NCI-H128 (cell line): ENCODE measurements around the gene AFF1.
"Not testable (repeated sequence)": the region's sequence is repeated elsewhere in the genome, so short reads cannot be mapped to it uniquely, and the experiment has no call there.

Source experiments
- DNase-seq: peaks from one replicate; lab custom pipeline; 2025; ENCODE audit not compliant: unreplicated experiment; lab: John Stamatoyannopoulos, UW

Gene AFF1

GRCh38 chr4:87010192-87010591, 75.4 kb downstream of the AFF1 start:
- DNase-seq, result no peak

DNA sequence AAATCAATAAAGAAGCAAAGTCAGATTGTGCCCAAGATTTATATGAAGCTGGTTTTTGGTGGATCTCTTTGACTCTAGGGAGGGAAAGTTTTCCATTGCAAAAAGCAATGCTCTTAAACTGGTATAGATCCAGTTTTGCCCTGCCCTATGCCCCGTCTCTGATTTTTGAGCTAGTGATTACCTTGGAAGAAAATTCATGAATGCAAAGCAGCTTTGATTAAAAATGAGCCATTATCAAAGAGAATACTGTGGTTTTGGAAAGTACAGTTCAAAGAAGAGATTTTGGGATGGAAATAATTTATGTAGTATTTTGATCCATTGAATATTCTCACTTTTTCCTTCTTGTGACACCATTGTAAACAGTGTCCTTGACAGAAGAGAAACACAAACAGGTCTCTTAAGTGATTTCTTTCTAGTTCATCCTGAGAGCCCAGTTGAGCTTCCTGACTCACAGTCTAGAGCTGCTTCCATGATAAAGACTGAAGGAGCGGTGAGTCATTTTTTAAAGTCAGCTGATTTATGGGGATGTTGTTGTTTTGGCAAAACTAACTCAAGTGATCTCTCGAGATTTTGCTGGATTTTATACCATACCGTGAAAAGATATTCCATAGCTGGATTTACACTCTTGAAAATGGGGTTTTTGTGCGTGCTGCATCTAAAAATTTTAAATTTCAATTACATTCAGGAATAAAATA, 76.7 kb downstream of the AFF1 start:
- DNase-seq, result no peak

- no peak for DNase-seq
These were observed 77.6 kb downstream of the AFF1 start for GRCh38 chr4:87012265-87012953.

DNA sequence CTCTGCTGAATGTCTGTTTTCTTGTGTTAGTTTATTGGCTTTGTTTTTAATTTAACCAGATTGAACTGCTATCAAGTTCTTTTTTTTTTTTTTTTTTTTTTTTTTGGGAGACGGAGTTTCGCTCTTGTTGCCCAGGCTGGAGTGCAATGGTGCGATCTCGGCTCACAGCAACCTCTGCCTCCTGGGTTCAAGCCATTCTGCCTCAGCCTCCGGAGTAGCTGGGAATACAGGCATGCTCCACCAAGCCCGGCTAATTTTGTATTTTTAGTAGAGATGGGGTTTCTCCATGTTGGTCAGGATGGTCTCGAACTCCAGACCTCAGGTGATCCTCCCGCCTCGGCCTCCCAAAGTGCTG, 78.1 kb downstream of the AFF1 start:
- not testable (repeated sequence) for DNase-seq

- no peak for DNase-seq
These were observed 79.5 kb downstream of the AFF1 start for GRCh38 chr4:87014284-87014782.

DNA sequence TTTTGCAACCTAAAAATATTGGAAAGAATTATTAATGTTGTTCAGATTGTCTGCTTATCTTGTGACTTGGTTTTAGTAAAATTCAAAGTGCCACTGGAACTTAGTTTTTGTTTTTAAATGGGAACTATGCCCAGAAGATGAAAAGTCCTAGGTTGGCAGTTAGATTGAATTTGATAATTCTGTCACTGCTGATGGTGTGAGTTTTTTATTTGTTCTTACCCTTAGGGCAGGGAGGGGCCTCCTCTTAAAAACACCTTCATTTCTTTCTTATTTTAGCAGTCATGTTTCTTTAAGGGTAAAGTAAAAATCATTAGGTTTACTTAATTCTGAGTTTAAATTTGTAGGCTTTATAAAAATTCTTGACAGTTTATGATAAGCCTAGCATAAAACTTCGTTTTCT, 80.6 kb downstream of the AFF1 start:
- DNase-seq, result no peak

DNA sequence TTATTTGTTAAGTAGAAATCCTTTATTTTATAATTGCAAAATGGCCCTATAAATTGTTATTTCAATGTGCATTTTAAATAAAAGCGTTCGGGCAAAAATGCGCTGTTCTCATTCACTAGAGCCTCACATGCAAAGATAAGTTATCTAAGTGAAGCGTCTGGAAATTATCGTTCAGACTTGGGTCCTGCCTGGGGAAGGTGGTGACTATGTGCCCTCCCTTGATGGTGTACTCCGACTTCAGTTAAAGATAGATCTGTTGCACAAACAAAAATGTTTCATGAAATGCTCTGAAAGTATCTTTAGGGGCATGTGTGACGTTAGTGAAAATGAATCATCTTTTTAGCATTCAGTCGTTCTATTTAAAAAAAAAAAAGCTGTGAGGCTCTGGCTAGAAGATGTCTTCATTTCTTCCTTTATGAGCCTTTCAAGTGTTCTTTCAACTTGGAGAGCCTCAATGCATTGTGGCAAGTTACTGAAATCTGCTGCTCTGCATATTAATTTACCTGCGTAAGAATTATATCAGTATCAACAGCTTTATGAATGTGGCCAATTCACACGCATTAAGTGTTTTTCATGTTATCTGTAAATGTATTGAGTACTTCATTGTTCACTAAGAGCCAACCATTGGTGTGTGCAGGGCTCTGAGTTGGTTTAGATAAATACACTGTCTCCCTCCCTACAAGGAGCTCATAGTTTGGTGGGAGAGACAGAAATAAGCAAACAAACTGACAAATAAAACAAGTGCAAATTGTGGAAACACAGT, 83.0 kb downstream of the AFF1 start:
- DNase-seq, result no peak

DNA sequence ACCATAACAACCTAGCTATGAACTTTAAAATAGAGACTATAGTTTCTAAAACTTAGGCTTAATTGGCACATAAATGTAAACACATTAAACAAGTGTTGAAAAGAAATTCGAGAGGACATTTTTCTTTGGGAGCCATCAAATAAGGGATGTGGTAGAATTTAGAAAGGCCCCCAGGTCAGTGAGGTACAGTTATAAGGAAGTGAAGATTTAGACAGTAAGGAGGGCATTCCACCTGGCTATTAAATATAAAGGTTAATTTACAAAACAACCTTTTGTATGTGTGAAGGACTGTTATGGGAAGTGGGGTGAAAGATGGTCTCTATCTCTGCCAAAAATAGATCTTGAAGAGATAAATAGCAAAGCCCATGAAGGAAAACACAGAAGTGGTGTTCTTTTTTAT, 83.9 kb downstream of the AFF1 start:
- no peak for DNase-seq

DNA sequence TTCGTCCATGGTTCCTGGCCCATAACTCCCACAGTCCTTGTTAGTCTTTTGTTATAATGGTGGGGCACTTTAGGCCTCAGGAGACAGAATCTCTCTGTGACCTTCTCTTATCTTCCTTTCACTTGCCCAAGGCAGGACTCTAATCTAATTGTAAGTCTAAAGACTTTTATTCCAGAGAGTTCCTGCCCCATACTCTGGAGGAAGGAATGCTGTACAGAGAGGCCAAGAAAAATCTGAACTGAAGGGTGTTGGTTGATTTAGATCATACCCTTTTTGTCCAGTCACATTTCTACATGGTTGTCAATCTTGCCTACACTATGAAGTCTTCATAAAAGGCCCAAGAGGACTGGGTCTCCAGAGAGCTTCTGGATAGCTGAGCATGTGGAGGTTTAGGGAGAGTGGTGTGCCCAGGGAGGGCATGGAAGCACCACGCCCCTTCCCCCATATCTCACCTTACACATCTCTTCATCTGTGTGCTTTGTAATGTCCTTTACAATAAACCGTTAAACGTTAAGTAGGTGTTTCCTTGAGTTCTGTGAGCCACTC, 84.5 kb downstream of the AFF1 start:
- no peak for DNase-seq

GRCh38 chr4:87019898-87020297, 85.1 kb downstream of the AFF1 start:
- DNase-seq, result no peak

DNA sequence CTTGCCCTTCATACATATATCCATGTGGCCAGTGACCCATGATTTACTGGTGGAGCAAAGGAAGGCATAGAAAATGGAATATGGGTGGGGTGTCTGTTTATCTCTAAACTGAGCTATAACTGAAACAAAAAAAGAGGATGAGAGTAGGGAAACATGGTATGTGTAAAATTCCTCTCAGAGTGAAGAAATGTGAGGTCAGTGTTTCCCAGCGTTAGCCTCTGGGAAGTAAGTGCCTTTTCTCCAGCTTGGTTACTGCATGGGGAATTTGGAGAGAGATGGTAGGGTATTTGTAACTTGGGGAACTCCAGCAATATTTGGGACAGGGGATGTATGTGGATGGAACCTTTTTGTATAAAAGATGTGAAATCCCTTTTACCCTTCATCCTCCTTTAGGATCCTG, 89.4 kb downstream of the AFF1 start:
- DNase-seq, result no peak

- no peak for DNase-seq
These were observed 90.3 kb downstream of the AFF1 start for GRCh38 chr4:87025023-87025613.

GRCh38 chr4:87025614-87026041, 90.8 kb downstream of the AFF1 start:
- DNase-seq, result no peak

GRCh38 chr4:87026800-87027495, 92.1 kb downstream of the AFF1 start:
- DNase-seq, result no peak

GRCh38 chr4:87029356-87029755, 94.5 kb downstream of the AFF1 start:
- no peak for DNase-seq

GRCh38 chr4:87030124-87030523, 95.3 kb downstream of the AFF1 start:
- no peak for DNase-seq

DNA sequence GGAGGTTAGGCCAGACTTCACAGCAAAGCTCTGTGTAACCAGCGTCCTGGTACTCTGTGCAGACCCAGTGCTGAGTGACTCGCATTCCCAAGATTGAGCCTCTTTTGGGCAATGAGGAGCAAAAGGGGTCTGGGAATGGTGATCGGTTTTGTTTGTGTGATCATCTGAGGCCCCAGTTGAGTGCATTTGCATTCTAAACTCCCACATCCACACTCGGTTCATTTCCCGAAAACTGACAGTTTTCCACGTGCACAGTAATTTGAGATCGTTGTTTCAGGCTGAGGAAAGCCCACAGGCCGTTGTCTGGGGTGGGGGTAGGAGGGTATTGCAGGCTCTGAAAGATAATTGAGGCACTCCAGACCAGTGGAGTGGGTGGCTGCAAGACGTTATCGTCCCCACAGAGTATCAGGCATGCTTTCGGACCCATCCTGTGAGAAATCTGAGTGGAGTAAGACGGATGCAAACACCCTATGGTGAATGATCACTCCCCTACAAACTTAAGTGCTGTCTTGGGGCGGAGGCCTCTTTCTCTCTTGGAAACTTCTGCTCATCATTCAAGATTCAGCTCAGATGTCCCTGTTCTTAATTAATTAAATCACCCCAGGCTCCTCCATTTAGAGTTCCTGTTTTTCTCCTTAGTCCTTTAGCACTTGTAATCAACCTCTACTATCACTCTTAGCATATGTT, 96.1 kb downstream of the AFF1 start:
- DNase-seq, result no peak

DNA sequence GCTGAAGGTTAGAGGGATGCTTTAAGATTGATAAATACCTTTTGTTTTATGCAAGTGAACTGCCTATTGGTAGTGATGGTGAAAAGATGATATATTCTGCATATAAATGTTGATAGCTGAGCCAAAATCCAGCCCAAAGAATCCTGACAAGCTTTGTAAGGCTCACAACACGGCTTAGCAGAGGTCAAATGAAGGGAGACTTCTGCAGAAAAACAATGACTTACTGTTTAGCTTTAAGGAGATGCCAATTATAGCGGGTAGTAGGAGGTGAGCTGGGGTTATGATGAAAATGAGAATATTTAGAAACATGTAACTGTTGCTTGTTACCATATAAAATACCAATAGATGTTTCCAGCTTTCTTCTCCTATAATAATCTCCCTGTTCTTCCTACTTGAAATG, 97.1 kb downstream of the AFF1 start:
- DNase-seq, result no peak

GRCh38 chr4:87032884-87033533, 98.2 kb downstream of the AFF1 start:
- DNase-seq, result no peak

DNA sequence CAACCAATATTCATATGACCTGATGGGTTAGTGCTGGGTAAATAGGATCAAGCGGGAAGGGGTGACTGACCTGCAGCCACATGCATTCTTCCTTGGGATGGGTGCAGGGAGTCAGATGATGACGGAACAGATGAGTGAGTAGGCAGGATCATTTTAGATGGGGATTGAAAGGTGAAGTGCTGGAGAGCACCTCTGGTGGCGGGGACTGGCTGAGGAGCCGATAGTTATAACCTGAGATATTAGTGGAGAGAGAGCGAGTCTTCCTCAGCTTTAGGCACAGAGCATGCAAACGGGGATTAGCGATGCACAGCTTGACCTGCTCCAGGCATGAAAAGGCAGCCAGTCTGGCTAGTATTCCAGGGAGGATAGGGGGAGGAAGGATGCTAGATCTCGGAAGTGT, 99.1 kb downstream of the AFF1 start:
- DNase-seq, result no peak
